Endothelial cell of umbilical vein (primary cell): ENCODE results near the gene ATP5IF1. TPM values are rescaled to one million over a fixed set of nuclear protein-coding genes. Genes with fewer than 3 reads are reported as not detected.

Experiments
- BruUV-seq: library from RNA; stranded (reverse); fragments of 400-500 nt; replicated peaks from 2 replicates; lab custom pipeline; 2021; lab: Mats Ljungman, UMichigan
- CTCF ChIA-PET: fragments of 300-600, 350-600 bp; sonication (Branson Sonifier 250); formaldehyde crosslinking; loops from one replicate; lab custom pipeline; 2021; ENCODE audit warnings: antibody characterized with exemption, inconsistent platforms; lab: Charles Lee
- POLR2A ChIA-PET: fragments of 300-600, 350-600 bp; sonication (Branson Sonifier 250); formaldehyde crosslinking; loops from one replicate; lab custom pipeline; 2021; ENCODE audit warnings: antibody characterized with exemption, inconsistent platforms; lab: Charles Lee
- DNase-seq: peaks from one replicate; pipeline ENCODE4 v3.0.0-alpha.2; 2011; ENCODE audit warnings: low read depth, low spot score
- FAIRE-seq: peaks from 2 replicates; lab custom pipeline; 2011; peaks lifted over from hg19 to GRCh38; lab: Jason Lieb, UNC
- H2AFZ ChIP-seq: 2 replicates; pipeline ENCODE4 v1.6.0; 2012; ENCODE audit warnings: low read depth, low read length, control low read depth, inconsistent platforms
- H3K27ac ChIP-seq: 2 replicates; pipeline ENCODE4 v1.5.1; 2011; ENCODE audit warnings: low read depth, mild to moderate bottlenecking, control low read depth, low read length, moderate library complexity; ENCODE audit not compliant: insufficient read depth
- H3K27me3 ChIP-seq, 2 experiments: 2 replicates each; pipeline versions ENCODE4 v1.6.0 to v1.6.1; 2011; ENCODE audit warnings: low read length in 2 of 2, mixed read lengths in 1 of 2; ENCODE audit not compliant: control insufficient read depth in 2 of 2, insufficient read depth in 2 of 2
- H3K36me3 ChIP-seq, 2 experiments: 2 replicates in 1 of 2; 3 replicates in 1 of 2; pipeline ENCODE4 v1.5.1; 2011; ENCODE audit warnings: low read length in 2 of 2, mild to moderate bottlenecking in 1 of 2, moderate library complexity in 1 of 2; ENCODE audit not compliant: control insufficient read depth in 2 of 2, insufficient read depth in 2 of 2; ENCODE audit errors: extremely low read depth in 1 of 2
- H3K4me1 ChIP-seq: 3 replicates; pipeline ENCODE4 v1.5.1; 2011; ENCODE audit warnings: mild to moderate bottlenecking, low read length; ENCODE audit not compliant: control insufficient read depth, insufficient read depth; ENCODE audit errors: extremely low read depth
- H3K4me2 ChIP-seq: 2 replicates; pipeline ENCODE4 v1.6.1; 2011; ENCODE audit warnings: low read length, control low read depth, mixed read lengths; ENCODE audit not compliant: insufficient read depth
- H3K4me3 ChIP-seq, 3 experiments: fragments of 200-600 bp in 1 of 3; sonication (generic), shearing (Covaris generic) in 1 of 3; replicated peaks in 1 of 3; 2 replicates each; pipeline ENCODE4 v1.5.1; 2011 to 2016; ENCODE audit warnings: control low read depth in 3 of 3, low read length in 3 of 3, mild to moderate bottlenecking in 2 of 3, inconsistent platforms in 1 of 3, low read depth in 1 of 3, moderate library complexity in 1 of 3; ENCODE audit not compliant: insufficient read depth in 1 of 3
- H3K79me2 ChIP-seq: 2 replicates; pipeline ENCODE4 v1.6.0; 2012; ENCODE audit warnings: low read length, inconsistent platforms; ENCODE audit not compliant: control insufficient read depth, insufficient read depth
- H3K9ac ChIP-seq: replicated peaks from 2 replicates; pipeline ENCODE3; 2011; ENCODE audit warnings: low read length, control low read depth; ENCODE audit not compliant: insufficient read depth; ENCODE audit errors: extremely low read depth
- H3K9me1 ChIP-seq: replicated peaks from 3 replicates; pipeline ENCODE4 v1.6.0; 2011; ENCODE audit warnings: mild to moderate bottlenecking, low read length; ENCODE audit not compliant: control insufficient read depth, insufficient read depth; ENCODE audit errors: extremely low read depth
- H3K9me3 ChIP-seq: replicated peaks from 2 replicates; pipeline ENCODE4 v1.5.1; 2012; ENCODE audit warnings: low read length, inconsistent platforms; ENCODE audit not compliant: control insufficient read depth, insufficient read depth
- H4K20me1 ChIP-seq: replicated peaks from 2 replicates; pipeline ENCODE3; 2011; ENCODE audit warnings: mild to moderate bottlenecking, low read length; ENCODE audit not compliant: control insufficient read depth, insufficient read depth; ENCODE audit errors: extremely low read depth
- CTCF ChIP-seq, 2 donors: IDR thresholded peaks; 1 replicate in 1 of 2; 2 replicates in 1 of 2; pipeline ENCODE4 v1.5.1; 2011; ENCODE audit warnings: low read length in 2 of 2, mild to moderate bottlenecking in 2 of 2, moderate library complexity in 2 of 2, control low read depth in 1 of 2, inconsistent platforms in 1 of 2, low read depth in 1 of 2; ENCODE audit not compliant: insufficient read depth in 1 of 2; ENCODE audit errors: extremely low read depth in 1 of 2
- EZH2 ChIP-seq: IDR thresholded peaks from 2 replicates; pipeline ENCODE4 v1.6.1; 2012; ENCODE audit warnings: borderline replicate concordance, low read depth, mild to moderate bottlenecking, moderate library complexity, low read length, inconsistent platforms; ENCODE audit not compliant: severe bottlenecking
- GATA2 ChIP-seq: IDR thresholded peaks from 2 replicates; pipeline ENCODE4 v1.7.0; 2011; ENCODE audit warnings: low read depth, mild to moderate bottlenecking, moderate library complexity, mixed read lengths, low read length; ENCODE audit not compliant: insufficient read length, insufficient read depth
- POLR2A ChIP-seq: IDR thresholded peaks from 2 replicates; pipeline ENCODE4 v1.6.1; 2012; ENCODE audit warnings: low read depth, mild to moderate bottlenecking, control low read depth, low read length
- POLR2AphosphoS5 ChIP-seq: IDR thresholded peaks from 2 replicates; pipeline ENCODE4 v1.6.1; 2012; ENCODE audit warnings: low read depth, mild to moderate bottlenecking, control low read depth, low read length, moderate library complexity; ENCODE audit not compliant: insufficient read depth
- dilution Hi-C: fragments of 300-500 bp; cut with MboI; formaldehyde crosslinking; loops from one replicate; pipeline ENCODE4 v1.15.0; 2019; ENCODE audit warnings: low sequenced_read_pairs; ENCODE audit not compliant: extremely low pct_ligation_motif_present
- intact Hi-C: fragments of 100-400 bp; cut with micrococcal nuclease; formaldehyde crosslinking; loops from one replicate; pipeline ENCODE4 v1.10.0; 2022
- polyA plus RNA-seq, 4 experiments: library from polyadenylated mRNA; depleted of rRNA in 3 of 4; stranded (reverse) in 3 of 4; unstranded in 1 of 4; fragments of >200 nt; gene quantifications; 2 replicates each; pipeline versions ENCODE4 v1.2.1 to v1.2.3, GENCODE V29; 2011 to 2012; ENCODE audit warnings: missing spikeins in 1 of 4
- total RNA-seq: library from RNA; stranded (reverse); gene quantifications from 2 replicates; pipeline ENCODE4 v1.2.3, GENCODE V29; 2021
- TF ChIP-seq, protein P1 (sequence below): IDR thresholded peaks from 2 replicates; pipeline ENCODE4 v1.6.1; 2011; ENCODE audit not compliant: insufficient read depth, insufficient read length

The ATP5IF1 gene
- total and polyA plus RNA-seq, 2 donors (not counting 3 experiments of a cell fraction or from before 2014, with no cell fraction given) = 133 to 243 TPM

GRCh38 chr1:28272215-28272852 is 36.4 kb downstream of the ATP5IF1 start:
- Histone ChIP-seq H3K4me3 (no peak overlapping the region), H4K20me1 (no peaks in the 10 kb centered on the region), H3K36me3 (peaks cover 5 to 20% of the 10 kb centered on the region in 2 experiments), H3K4me1 (peaks cover 3% of the 10 kb centered on the region), H3K27me3 (no peaks in the 10 kb centered on the region), H3K9me3 (no peaks in the 10 kb centered on the region), H3K79me2 (peaks cover 12% of the 10 kb centered on the region), H3K4me2 (no peak overlapping the region), H3K27ac (no peak overlapping the region), H3K9ac (no peak overlapping the region), H2AFZ (no peak overlapping the region), H3K9me1 (no peaks in the 10 kb centered on the region)
- CTCF ChIA-PET = interaction anchor here (2.1 kb wide), 1 partner anchor 24 kb away, joined by 10 read pairs; no protein-coding TSS in a partner anchor
- no peak for DNase-seq
- TF ChIP-seq, protein P1, sequence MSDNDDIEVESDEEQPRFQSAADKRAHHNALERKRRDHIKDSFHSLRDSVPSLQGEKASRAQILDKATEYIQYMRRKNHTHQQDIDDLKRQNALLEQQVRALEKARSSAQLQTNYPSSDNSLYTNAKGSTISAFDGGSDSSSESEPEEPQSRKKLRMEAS = no peak
- TF ChIP-seq EZH2 (no peak), CTCF (IDR thresholded peaks at IDR 0.05; ENCODE audit: extremely low read depth in 1 of 2, insufficient read depth in 1 of 2, low read depth in 1 of 2, low read length in 2 of 2) (no peak), POLR2AphosphoS5 (no peak), POLR2A (no peak), GATA2 (no peak)
- FAIRE-seq = no peak
- dilution Hi-C loops = loop anchor here (25.0 kb wide), 1 partner anchor 340 kb away; no protein-coding TSS in a partner anchor
- no TSS peak for BruUV-seq
- POLR2A ChIA-PET = no interaction called here
- intact Hi-C loops = no loop called here
